AG20443 (cell line): ENCODE measurements around the gene TMEM44.
"Not testable (repeated sequence)": the region's sequence is repeated elsewhere in the genome, so short reads cannot be mapped to it uniquely, and the experiment has no call there.

Experiments
- DNase-seq: peaks from one replicate; pipeline ENCODE4 v3.0.0; 2012; ENCODE audit warnings: low spot score, mixed read lengths

The TMEM44 gene

GRCh38 chr3:194610689-194611088, 22.5 kb downstream of the TMEM44 start:
- DNase-seq: no peak

- DNase-seq: no peak
Measured at GRCh38 chr3:194609601-194610000, 23.6 kb downstream of the TMEM44 start.

- no peak for DNase-seq
Measured at GRCh38 chr3:194608981-194609380, 24.2 kb downstream of the TMEM44 start.

GRCh38 chr3:194607592-194608389, 25.4 kb downstream of the TMEM44 start:
- no peak for DNase-seq

GRCh38 chr3:194606941-194607340, 26.3 kb downstream of the TMEM44 start:
- DNase-seq: no peak

- no peak for DNase-seq
Measured at GRCh38 chr3:194606163-194606562, 27.1 kb downstream of the TMEM44 start.

GRCh38 chr3:194605314-194605713, 27.9 kb downstream of the TMEM44 start:
- DNase-seq: not testable (repeated sequence)

GRCh38 chr3:194604837-194605236, 28.4 kb downstream of the TMEM44 start:
- DNase-seq: no peak

GRCh38 chr3:194604126-194604525, 29.1 kb downstream of the TMEM44 start:
- DNase-seq: no peak

- DNase-seq: no peak
Measured at GRCh38 chr3:194602669-194603171, 30.5 kb downstream of the TMEM44 start.

- DNase-seq: peak; percentile 81
Measured at GRCh38 chr3:194598771-194599557, 34.3 kb downstream of the TMEM44 start.

- DNase-seq: no peak
Measured at GRCh38 chr3:194596906-194597305, 36.3 kb downstream of the TMEM44 start.

- peak; percentile 95 for DNase-seq
Measured at GRCh38 chr3:194592798-194593752, 40.1 kb downstream of the TMEM44 start.

- DNase-seq: no peak
Measured at GRCh38 chr3:194588741-194589140, 44.5 kb downstream of the TMEM44 start.

GRCh38 chr3:194588236-194588635, 45.0 kb downstream of the TMEM44 start:
- DNase-seq: no peak

- no peak for DNase-seq
Measured at GRCh38 chr3:194587438-194587931, 45.7 kb downstream of the TMEM44 start.

GRCh38 chr3:194586836-194587235, 46.4 kb downstream of the TMEM44 start:
- DNase-seq: peak; percentile 52

GRCh38 chr3:194585880-194586281, 47.3 kb downstream of the TMEM44 start:
- DNase-seq: no peak

GRCh38 chr3:194584866-194585265, 48.4 kb downstream of the TMEM44 start:
- no peak for DNase-seq

GRCh38 chr3:194584320-194584776, 48.9 kb downstream of the TMEM44 start:
- DNase-seq: no peak

GRCh38 chr3:194582196-194582905, 50.9 kb downstream of the TMEM44 start:
- no peak for DNase-seq
